Ishikawa (cell line): ENCODE results near the gene SLC6A19.

ENCODE experiments used
- CEBPB ChIP-seq: IDR thresholded peaks from 2 replicates; pipeline ENCODE4 v1.6.1; 2012
- CREB1 ChIP-seq: IDR thresholded peaks from 2 replicates; pipeline ENCODE4 v1.6.1; 2012; ENCODE audit warnings: low read depth
- EGR1 ChIP-seq: IDR thresholded peaks from 2 replicates; pipeline ENCODE4 v1.6.1; 2012
- EP300 ChIP-seq: IDR thresholded peaks from 2 replicates; pipeline ENCODE4 v1.6.1; 2012; ENCODE audit warnings: borderline replicate concordance
- FOXM1 ChIP-seq: IDR thresholded peaks from 2 replicates; pipeline ENCODE4 v1.6.1; 2012; ENCODE audit warnings: low read depth, borderline replicate concordance
- NFIC ChIP-seq: IDR thresholded peaks from 2 replicates; pipeline ENCODE4 v1.6.1; 2012
- RAD21 ChIP-seq: IDR thresholded peaks from 2 replicates; pipeline ENCODE4 v1.6.1; 2012; ENCODE audit warnings: low read depth
- TAF1 ChIP-seq: IDR thresholded peaks from 2 replicates; pipeline ENCODE4 v1.6.1; 2012; ENCODE audit warnings: low read depth, mild to moderate bottlenecking
- TCF12 ChIP-seq: IDR thresholded peaks from 2 replicates; pipeline ENCODE4 v1.6.1; 2012; ENCODE audit warnings: low read depth
- TEAD4 ChIP-seq: IDR thresholded peaks from 2 replicates; pipeline ENCODE4 v1.6.1; 2012
- YY1 ChIP-seq: IDR thresholded peaks from 2 replicates; pipeline ENCODE4 v1.6.1; 2012; ENCODE audit warnings: low read depth
- ZBTB7A ChIP-seq: IDR thresholded peaks from 2 replicates; pipeline ENCODE4 v1.6.1; 2012; ENCODE audit warnings: low read depth
- TF ChIP-seq, protein P1 (sequence below): IDR thresholded peaks from 2 replicates; pipeline ENCODE4 v1.6.1; 2012
- TF ChIP-seq, protein P2 (sequence below): IDR thresholded peaks from 2 replicates; pipeline ENCODE4 v1.6.1; 2012; ENCODE audit warnings: low read depth, mild to moderate bottlenecking
- TF ChIP-seq, protein P3 (sequence below): IDR thresholded peaks from 2 replicates; pipeline ENCODE4 v1.6.1; 2012

Gene SLC6A19

DNA sequence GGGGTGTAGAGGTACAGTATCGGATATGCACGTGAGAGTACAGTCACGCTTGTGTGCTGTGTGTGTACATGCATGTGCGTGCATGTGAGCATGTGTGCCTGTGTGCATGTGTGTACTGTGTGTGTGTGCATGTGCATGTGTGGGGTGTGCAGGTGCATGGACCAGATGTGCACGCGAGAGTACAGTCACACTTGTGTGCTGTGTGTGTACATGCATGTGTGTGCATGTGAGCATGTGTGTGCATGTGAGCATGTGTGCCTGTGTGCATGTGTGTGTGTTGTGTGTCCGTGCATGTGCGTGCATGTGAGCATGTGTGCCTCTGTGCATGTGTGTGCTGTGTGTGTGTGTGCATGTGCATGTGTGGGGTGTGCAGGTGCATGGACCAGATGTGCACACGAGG is 10.3 kb downstream of the SLC6A19 start:
- no peak for TF ChIP-seq FOXM1
- TF ChIP-seq, protein P1, sequence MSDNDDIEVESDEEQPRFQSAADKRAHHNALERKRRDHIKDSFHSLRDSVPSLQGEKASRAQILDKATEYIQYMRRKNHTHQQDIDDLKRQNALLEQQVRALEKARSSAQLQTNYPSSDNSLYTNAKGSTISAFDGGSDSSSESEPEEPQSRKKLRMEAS: no peak
- no peak for TF ChIP-seq RAD21
- no peak for TF ChIP-seq TCF12
- no peak for TF ChIP-seq ZBTB7A
- no peak for TF ChIP-seq CREB1
- TF ChIP-seq TEAD4: no peak

DNA sequence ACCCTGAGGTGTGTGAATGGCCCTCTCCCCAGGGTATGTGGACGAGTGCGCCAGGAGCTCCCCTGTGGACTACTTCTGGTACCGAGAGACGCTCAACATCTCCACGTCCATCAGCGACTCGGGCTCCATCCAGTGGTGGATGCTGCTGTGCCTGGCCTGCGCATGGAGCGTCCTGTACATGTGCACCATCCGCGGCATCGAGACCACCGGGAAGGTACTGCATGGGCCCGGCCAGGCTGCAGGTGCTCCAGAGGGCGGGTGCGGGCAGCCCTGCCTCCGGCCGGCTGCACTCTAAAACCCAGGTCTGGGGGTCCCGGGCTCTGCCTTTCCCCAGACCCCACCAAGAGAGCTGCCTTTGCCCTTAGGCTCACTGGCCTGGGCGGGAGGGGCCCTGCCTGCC is 10.9 kb downstream of the SLC6A19 start:
- TF ChIP-seq YY1 (no peak), EGR1 (no peak), CEBPB (no peak), TAF1 (no peak), EP300 (no peak), RAD21 (no peak), FOXM1 (no peak), NFIC (no peak), TEAD4 (no peak), CREB1 (no peak), ZBTB7A (no peak), TCF12 (no peak)
- TF ChIP-seq, protein P2, sequence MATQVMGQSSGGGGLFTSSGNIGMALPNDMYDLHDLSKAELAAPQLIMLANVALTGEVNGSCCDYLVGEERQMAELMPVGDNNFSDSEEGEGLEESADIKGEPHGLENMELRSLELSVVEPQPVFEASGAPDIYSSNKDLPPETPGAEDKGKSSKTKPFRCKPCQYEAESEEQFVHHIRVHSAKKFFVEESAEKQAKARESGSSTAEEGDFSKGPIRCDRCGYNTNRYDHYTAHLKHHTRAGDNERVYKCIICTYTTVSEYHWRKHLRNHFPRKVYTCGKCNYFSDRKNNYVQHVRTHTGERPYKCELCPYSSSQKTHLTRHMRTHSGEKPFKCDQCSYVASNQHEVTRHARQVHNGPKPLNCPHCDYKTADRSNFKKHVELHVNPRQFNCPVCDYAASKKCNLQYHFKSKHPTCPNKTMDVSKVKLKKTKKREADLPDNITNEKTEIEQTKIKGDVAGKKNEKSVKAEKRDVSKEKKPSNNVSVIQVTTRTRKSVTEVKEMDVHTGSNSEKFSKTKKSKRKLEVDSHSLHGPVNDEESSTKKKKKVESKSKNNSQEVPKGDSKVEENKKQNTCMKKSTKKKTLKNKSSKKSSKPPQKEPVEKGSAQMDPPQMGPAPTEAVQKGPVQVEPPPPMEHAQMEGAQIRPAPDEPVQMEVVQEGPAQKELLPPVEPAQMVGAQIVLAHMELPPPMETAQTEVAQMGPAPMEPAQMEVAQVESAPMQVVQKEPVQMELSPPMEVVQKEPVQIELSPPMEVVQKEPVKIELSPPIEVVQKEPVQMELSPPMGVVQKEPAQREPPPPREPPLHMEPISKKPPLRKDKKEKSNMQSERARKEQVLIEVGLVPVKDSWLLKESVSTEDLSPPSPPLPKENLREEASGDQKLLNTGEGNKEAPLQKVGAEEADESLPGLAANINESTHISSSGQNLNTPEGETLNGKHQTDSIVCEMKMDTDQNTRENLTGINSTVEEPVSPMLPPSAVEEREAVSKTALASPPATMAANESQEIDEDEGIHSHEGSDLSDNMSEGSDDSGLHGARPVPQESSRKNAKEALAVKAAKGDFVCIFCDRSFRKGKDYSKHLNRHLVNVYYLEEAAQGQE: no peak
- TF ChIP-seq, protein P1: no peak
- TF ChIP-seq, protein P3, sequence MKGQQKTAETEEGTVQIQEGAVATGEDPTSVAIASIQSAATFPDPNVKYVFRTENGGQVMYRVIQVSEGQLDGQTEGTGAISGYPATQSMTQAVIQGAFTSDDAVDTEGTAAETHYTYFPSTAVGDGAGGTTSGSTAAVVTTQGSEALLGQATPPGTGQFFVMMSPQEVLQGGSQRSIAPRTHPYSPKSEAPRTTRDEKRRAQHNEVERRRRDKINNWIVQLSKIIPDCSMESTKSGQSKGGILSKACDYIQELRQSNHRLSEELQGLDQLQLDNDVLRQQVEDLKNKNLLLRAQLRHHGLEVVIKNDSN: no peak

DNA sequence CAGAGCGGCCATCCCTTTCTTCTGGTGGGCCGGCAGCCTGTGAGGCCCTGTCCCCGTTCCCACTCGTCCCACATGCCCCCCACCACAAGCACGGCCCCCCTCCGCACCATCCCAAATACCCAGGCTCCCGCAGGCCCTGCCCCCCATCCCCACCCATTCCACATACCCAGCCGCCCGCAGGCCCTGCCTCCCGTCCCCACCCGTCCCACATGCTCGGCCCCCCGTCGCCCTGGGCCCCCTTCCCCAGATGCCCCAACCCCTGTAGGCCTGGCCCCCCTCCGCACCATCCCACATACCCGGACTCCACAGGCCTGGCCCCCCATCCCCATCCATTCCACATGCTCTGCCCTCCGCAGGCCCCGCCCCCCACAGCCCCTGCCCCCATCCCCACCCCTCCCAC is 11.5 kb downstream of the SLC6A19 start:
- no peak for TF ChIP-seq EGR1
- TF ChIP-seq, protein P2: no peak
- no peak for TF ChIP-seq TCF12

DNA sequence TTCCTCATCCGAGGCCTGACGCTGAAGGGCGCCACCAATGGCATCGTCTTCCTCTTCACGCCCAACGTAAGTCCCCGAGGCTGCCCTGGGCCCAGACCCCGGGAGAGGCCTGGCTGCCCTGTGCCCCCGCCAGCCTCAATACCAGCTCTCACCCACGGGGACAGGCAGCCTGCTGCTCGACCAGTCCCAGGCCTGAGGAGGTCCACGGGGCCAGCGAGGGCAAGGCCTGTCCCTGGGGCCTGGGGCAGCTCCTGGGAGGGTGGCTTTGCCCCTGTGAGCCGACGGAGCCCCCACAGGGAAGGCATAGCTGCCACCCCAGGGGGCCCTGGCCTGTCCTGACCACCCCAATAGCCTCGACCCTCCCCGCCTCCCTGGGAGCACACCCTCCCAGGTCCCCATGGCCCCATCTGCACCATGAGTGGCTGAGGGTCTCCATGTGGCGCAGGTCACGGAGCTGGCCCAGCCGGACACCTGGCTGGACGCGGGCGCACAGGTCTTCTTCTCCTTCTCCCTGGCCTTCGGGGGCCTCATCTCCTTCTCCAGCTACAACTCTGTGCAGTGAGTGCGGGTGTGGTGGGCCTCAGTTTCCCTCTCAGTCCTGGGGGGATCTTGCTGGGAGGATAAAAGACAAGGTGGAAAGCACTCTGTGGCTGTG is 12.2 kb downstream of the SLC6A19 start:
- TF ChIP-seq, protein P2: no peak
- TF ChIP-seq CEBPB (no peak), EGR1 (no peak), EP300 (no peak), RAD21 (no peak), TAF1 (no peak)

DNA sequence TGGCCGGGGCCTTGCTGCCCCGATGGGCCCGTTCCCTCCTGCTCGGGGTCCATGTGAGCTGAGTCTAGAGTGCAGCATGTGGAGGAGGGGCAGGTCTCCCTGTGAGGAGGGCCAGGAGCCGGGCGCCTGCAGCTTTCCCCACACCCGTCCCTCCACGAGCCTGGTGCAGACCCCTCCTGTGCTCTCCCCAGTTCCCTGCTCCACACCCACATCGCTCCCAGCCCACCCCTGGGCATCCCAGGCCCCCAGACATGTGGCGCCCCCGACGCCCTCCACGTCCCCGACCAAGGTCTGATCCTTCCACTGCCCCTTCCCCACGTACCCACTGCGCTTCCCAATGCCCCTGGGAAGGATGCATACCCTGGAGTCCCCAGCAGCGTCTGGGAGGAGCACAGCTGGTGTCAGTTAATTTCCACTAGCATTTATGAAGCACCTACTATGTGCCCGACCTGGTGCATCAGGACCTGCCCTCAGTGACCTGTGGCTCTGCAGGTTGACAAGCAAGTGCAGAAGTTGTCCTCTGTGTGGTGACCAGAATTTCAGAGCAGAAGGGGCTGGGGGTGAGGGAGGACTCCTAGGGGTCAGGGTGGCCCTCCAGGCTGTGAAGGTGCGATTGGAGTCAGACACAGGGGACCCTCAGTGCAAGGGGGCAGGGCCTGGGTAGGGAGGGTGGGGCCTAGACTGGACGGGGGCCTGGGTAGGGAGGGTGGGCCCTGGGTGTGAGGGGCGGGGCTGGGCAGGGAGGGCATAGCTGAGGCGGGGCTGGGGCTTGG is 13.0 kb downstream of the SLC6A19 start:
- TF ChIP-seq YY1 (no peak), TEAD4 (no peak), CEBPB (no peak), TAF1 (no peak), FOXM1 (no peak), NFIC (no peak), RAD21 (no peak), CREB1 (no peak), TCF12 (no peak)
- TF ChIP-seq, protein P2: no peak
- TF ChIP-seq, protein P3: no peak
